HEK293T (cell line): ENCODE measurements around the gene PITX3.

Experiments used
- CTCF ChIA-PET: fragments of 350-600 bp; formaldehyde crosslinking; extraction: SDS; loops from one replicate; lab custom pipeline; 2021; ENCODE audit warnings: antibody characterized with exemption, inconsistent platforms; lab: Yijun Ruan, JAX
- POLR2A ChIA-PET: fragments of 350-600 bp; formaldehyde crosslinking; extraction: SDS; loops from one replicate; lab custom pipeline; 2020; ENCODE audit warnings: antibody characterized with exemption, inconsistent platforms; lab: Yijun Ruan, JAX
- DNase-seq: peaks from one replicate; pipeline ENCODE4 v3.0.0; 2012; ENCODE audit warnings: mixed read lengths; ENCODE audit errors: extremely low spot score
- ARNT ChIP-seq: fragments of 450-650 bp; IDR thresholded peaks from 2 replicates; pipeline ENCODE4 v1.6.1; 2017; ENCODE audit warnings: mild to moderate bottlenecking
- BHLHE40 ChIP-seq: fragments of 450-650 bp; IDR thresholded peaks from 2 replicates; pipeline ENCODE4 v1.6.1; 2016; ENCODE audit warnings: mild to moderate bottlenecking, moderate library complexity, borderline replicate concordance
- CTBP1 ChIP-seq: fragments of 450-650 bp; IDR thresholded peaks from 2 replicates; pipeline ENCODE4 v1.6.1; 2016; ENCODE audit warnings: borderline replicate concordance
- ELF4 ChIP-seq: fragments of 450-650 bp; IDR thresholded peaks from 2 replicates; pipeline ENCODE4 v1.6.1; 2017; ENCODE audit warnings: antibody characterized with exemption
- FOXA1 ChIP-seq: fragments of 450-650 bp; IDR thresholded peaks from 2 replicates; pipeline ENCODE4 v1.6.1; 2016; ENCODE audit warnings: mild to moderate bottlenecking
- FOXK2 ChIP-seq: fragments of 450-650 bp; IDR thresholded peaks from 2 replicates; pipeline ENCODE4 v1.6.1; 2016; ENCODE audit warnings: mild to moderate bottlenecking
- FOXM1 ChIP-seq: fragments of 450-650 bp; IDR thresholded peaks from 2 replicates; pipeline ENCODE4 v1.6.1; 2017; ENCODE audit warnings: mild to moderate bottlenecking, borderline replicate concordance
- HDGF ChIP-seq: fragments of 450-650 bp; IDR thresholded peaks from 2 replicates; pipeline ENCODE4 v1.6.1; 2017; ENCODE audit warnings: antibody characterized with exemption, borderline replicate concordance
- L3MBTL2 ChIP-seq: fragments of 450-650 bp; conservative IDR thresholded peaks from 2 replicates; pipeline ENCODE4 v1.6.1; 2016; ENCODE audit warnings: mild to moderate bottlenecking
- LEF1 ChIP-seq: fragments of 450-650 bp; IDR thresholded peaks from 2 replicates; pipeline ENCODE4 v1.6.1; 2017; ENCODE audit warnings: mild to moderate bottlenecking, borderline replicate concordance
- NFRKB ChIP-seq: fragments of 450-650 bp; IDR thresholded peaks from 2 replicates; pipeline ENCODE4 v1.6.1; 2016; ENCODE audit warnings: mild to moderate bottlenecking, moderate library complexity
- SP1 ChIP-seq: fragments of 450-650 bp; IDR thresholded peaks from 2 replicates; pipeline ENCODE4 v1.6.1; 2017
- SUZ12 ChIP-seq: fragments of 450-650 bp; IDR thresholded peaks from 2 replicates; pipeline ENCODE4 v1.6.1; 2016; ENCODE audit warnings: mild to moderate bottlenecking
- TARDBP ChIP-seq: fragments of 450-650 bp; IDR thresholded peaks from 2 replicates; pipeline ENCODE4 v1.6.1; 2016
- ZNF384 ChIP-seq: fragments of 450-650 bp; IDR thresholded peaks from 2 replicates; pipeline ENCODE4 v1.6.1; 2016
- TF ChIP-seq, protein P1 (sequence below): fragments of 450-650 bp; IDR thresholded peaks from 2 replicates; pipeline ENCODE4 v1.6.1; 2016

Gene PITX3

DNA sequence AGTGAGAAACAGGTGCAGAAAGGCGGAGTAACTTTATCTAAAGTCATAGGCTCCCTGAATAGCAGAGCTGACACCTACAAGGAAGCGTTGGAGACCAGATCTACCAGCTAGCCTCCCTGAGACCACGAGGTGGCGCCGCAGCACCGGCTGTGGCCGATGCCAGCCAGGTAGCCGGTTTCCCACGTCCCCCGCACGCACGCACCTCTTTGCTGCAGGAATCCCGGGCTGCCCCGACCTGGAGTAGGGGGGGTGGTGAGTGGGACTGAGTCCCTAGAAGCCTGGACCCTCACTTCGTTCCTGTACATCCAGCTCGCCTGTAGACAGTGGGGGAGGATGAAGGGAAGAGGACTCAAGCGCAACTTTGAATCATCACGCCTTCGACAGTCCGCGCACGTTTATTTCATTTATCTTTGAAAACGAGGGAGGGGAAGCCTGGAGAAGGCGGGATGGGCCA, 11.5 kb downstream of the PITX3 start:
- CTCF ChIA-PET = interaction anchor here (0.7 to 7.8 kb wide), 23 partner anchors 9 to 354 kb away, joined by 3 to 169 read pairs (median 4); partner anchors contain the start of genes GBF1, NFKB2 and PITX3
- POLR2A ChIA-PET = interaction anchor here (0.8 to 3.7 kb wide), 12 partner anchors 15 to 411 kb away, joined by 3 to 19 read pairs (median 4); partner anchors contain the start of genes GBF1 and OGA
- peak; percentile 93 for DNase-seq
- TF ChIP-seq L3MBTL2 (peak; percentile 92), LEF1 (no peak), ARNT (peak; percentile 81), TARDBP (no peak), CTBP1 (0 out of 2 replicates have a peak, but pooled peaks have one; percentile 23)

DNA sequence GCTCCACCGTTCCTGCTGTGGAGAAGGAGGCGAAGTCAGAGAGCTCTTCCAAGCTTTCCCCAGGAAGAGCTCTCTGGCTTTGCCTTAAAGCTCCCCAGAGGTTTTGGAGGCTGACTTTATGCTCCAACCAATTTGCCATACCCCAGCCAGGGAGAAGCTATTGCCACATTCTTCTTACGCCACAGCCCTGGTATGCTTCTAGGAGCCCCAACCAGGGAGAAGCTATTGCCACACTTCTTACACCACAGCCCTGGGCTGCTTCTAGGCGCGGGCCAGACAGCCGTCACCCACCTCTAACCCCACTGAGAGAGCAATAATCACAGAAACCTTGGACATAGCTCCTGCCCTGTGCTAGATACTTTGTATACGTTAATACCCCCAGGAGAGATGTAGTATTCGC, 14.3 kb downstream of the PITX3 start:
- ChIA-PET POLR2A (interaction anchor here (1.1 kb wide), 1 partner anchor 58 kb away, joined by 3 read pairs; no protein-coding TSS in a partner anchor), CTCF (interaction anchor here (0.7 to 1.2 kb wide), 3 partner anchors 56 to 125 kb away, joined by 3 read pairs; no protein-coding TSS in a partner anchor)
- no peak for DNase-seq
- TF ChIP-seq BHLHE40 (no peak), NFRKB (no peak), SP1 (no peak), ARNT (no peak), ZNF384 (no peak), LEF1 (no peak), ELF4 (no peak)
- TF ChIP-seq, protein P1, sequence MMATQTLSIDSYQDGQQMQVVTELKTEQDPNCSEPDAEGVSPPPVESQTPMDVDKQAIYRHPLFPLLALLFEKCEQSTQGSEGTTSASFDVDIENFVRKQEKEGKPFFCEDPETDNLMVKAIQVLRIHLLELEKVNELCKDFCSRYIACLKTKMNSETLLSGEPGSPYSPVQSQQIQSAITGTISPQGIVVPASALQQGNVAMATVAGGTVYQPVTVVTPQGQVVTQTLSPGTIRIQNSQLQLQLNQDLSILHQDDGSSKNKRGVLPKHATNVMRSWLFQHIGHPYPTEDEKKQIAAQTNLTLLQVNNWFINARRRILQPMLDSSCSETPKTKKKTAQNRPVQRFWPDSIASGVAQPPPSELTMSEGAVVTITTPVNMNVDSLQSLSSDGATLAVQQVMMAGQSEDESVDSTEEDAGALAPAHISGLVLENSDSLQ = no peak

DNA sequence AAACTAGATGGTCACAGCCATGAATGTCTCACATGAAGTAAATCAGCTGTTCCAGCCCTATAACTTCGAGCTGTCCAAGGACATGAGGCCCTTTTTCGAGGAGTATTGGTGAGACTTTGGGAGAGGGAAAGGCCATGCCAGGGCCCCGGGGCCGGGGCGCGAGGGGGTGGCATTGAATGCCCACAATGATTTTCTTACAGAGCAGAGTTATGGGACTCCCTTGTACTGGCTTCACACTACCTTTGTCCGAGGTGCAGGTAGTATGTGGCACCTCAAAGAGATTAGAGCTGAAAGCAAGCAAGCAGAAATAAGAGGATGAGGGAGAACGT, 14.8 kb downstream of the PITX3 start:
- CTCF ChIA-PET = interaction anchor here (0.7 to 1.2 kb wide), 3 partner anchors 56 to 126 kb away, joined by 3 read pairs; no protein-coding TSS in a partner anchor
- no peak for DNase-seq
- POLR2A ChIA-PET = interaction anchor here (1.1 kb wide), 1 partner anchor 57 kb away, joined by 3 read pairs; no protein-coding TSS in a partner anchor
- TF ChIP-seq, protein P1 = no peak
- no peak for TF ChIP-seq ZNF384
- no peak for TF ChIP-seq FOXM1
- no peak for TF ChIP-seq TARDBP
- TF ChIP-seq LEF1 = no peak
- no peak for TF ChIP-seq ELF4
- TF ChIP-seq SUZ12 = no peak
- no peak for TF ChIP-seq HDGF
- no peak for TF ChIP-seq SP1
- no peak for TF ChIP-seq ARNT
- no peak for TF ChIP-seq NFRKB
- TF ChIP-seq FOXA1 = no peak
- TF ChIP-seq BHLHE40 = no peak
- TF ChIP-seq FOXK2 = no peak
- TF ChIP-seq L3MBTL2 = no peak
- TF ChIP-seq CTBP1 = no peak

DNA sequence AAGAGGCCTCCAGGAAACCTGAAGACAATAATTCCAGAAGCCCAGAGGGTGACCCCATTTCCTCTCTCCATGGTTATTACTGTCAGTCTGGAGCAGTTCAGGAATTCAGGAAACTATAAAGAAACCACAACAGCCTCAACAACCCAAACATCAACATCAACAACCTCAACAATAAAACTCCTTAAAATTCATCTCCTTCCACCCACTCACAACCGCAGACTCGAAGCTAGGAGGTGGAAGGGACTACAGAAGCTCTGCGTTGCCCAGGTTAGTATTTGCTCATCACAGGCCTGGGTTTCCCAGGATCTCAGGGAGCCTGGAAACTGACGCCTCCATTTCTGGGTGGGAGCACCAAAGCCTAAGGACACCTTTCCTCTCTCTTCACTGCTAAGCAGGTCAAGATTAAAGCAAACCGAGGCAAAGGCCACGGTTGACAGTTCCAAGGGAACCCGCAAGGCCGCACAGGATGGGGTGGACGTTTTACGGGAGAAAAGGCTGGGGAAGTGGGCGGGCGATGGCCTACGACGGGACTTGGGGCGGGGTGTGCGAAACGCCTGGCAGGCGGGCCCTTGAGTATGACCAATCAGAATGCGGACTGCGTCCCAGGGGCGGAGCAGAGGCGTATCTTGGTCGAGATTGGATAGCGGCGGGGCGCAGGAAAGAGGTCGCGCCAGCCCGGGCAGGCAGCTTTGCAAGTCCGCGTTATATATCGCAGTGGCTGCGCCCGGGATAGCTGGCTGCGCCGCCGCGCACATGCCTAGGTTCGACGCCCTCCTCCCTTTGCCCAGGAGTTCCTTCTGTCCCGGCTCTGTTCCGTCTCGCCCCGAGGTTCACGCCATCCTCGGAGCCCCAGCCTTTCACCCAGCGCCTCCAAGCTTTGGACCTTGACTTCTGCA, 15.4 kb downstream of the PITX3 start, which contains the start of gene ELOVL3:
Gene ELOVL3 (plus strand): TSS at position 654 of the 896 bp plus-strand sequence. CDS start 250 bp downstream, outside the sequence.
- DNase-seq = no peak
- TF ChIP-seq LEF1 (no peak), CTBP1 (no peak), FOXA1 (no peak), ZNF384 (no peak), SP1 (no peak), BHLHE40 (no peak), TARDBP (no peak), HDGF (no peak), FOXM1 (no peak), SUZ12 (no peak)
- TF ChIP-seq, protein P1 = no peak
- POLR2A ChIA-PET = no interaction called here
- CTCF ChIA-PET = interaction anchor here (1.0 to 1.2 kb wide), 2 partner anchors 126 to 173 kb away, joined by 3 read pairs; no protein-coding TSS in a partner anchor

DNA sequence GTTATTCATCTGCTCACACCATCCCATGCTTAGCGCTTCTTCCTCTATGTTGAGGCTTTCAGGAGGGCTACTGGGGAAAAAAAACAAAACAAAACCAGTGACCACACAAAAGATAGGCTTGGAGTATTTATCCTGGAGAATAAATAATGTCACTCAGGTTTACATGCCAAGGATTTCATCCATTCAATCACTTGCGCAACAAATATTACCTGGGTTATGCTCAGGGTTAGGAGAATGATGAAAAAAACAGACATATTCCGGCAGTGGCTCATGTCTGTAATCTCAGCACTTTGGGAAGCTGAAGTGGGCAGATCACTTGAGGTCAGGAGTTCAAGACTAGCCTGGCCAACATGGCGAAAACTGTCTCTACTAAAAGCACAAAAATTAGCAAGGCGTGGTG, 18.5 kb downstream of the PITX3 start:
- POLR2A ChIA-PET = no interaction called here
- TF ChIP-seq SUZ12 (no peak), ELF4 (no peak), SP1 (no peak), L3MBTL2 (no peak), ZNF384 (no peak), LEF1 (no peak), FOXK2 (no peak), BHLHE40 (no peak), FOXA1 (no peak), TARDBP (no peak)
- no peak for DNase-seq
- CTCF ChIA-PET = interaction anchor here (1.2 kb wide), 1 partner anchor 11 kb away, joined by 3 read pairs; no protein-coding TSS in a partner anchor

DNA sequence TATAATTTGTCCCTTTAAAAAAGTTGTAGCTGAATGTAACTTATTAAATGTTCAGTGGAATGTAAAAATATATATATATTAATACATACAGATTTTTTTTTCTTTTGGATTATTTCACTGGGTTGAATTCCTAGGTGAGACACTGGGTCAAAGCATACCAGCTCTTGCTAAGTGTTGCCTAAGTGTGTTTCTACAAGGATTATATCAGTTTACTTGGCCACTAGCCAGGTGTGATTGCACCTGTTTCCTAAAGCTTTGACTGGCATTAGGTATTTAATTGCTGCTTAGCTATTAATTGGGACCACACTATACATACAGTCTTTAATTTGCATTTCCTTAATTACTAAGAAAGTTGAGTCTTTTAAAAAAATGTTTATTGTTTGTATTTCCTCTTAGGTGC, 20.7 kb downstream of the PITX3 start:
- TF ChIP-seq TARDBP (no peak), FOXM1 (no peak), CTBP1 (no peak), NFRKB (no peak), L3MBTL2 (no peak), FOXK2 (no peak), ARNT (no peak), ELF4 (no peak)
- ChIA-PET CTCF (interaction anchor here (0.7 to 1.7 kb wide), 4 partner anchors 10 to 163 kb away, joined by 3 to 8 read pairs (median 3); no protein-coding TSS in a partner anchor), POLR2A (no interaction called here)

More for the DNA sequence above, 20.7 kb downstream of the PITX3 start:
- no peak for DNase-seq
